Spleen (tissue), 11 donors: ENCODE data around the gene CTH. TPM values are rescaled to one million over a fixed set of nuclear protein-coding genes. Genes with fewer than 3 reads are reported as not detected.

Experiments
- DNase-seq: peaks from one replicate; pipeline ENCODE4 v3.0.0-alpha.2; 2020
- H3K27ac ChIP-seq, 8 donors: fragments of 200-600 bp; sonication (generic) in 7 of 8; 1 replicate in 4 of 8; 2 replicates in 4 of 8; pipeline versions ENCODE4 v1.5.0 to v1.8.0; 2016 to 2021; ENCODE audit warnings: inconsistent platforms in 4 of 8, mild to moderate bottlenecking in 4 of 8, moderate library complexity in 1 of 8
- H3K27me3 ChIP-seq, 7 donors: fragments of 200-600 bp; sonication (generic) in 6 of 7; replicated peaks in 1 of 7; 1 replicate in 4 of 7; 2 replicates in 3 of 7; pipeline versions ENCODE4 v1.5.0 to v1.8.0; 2016 to 2021; ENCODE audit warnings: inconsistent platforms in 3 of 7, mild to moderate bottlenecking in 1 of 7
- H3K36me3 ChIP-seq, 6 donors: fragments of 200-600 bp; sonication (generic) in 5 of 6; 1 replicate in 4 of 6; 2 replicates in 2 of 6; pipeline versions ENCODE4 v1.5.0 to v1.8.0; 2016 to 2021; ENCODE audit warnings: inconsistent platforms in 2 of 6
- H3K4me1 ChIP-seq, 6 donors: fragments of 200-600 bp; sonication (generic) in 5 of 6; 1 replicate in 3 of 6; 2 replicates in 3 of 6; pipeline versions ENCODE4 v1.5.0 to v1.8.0; 2016 to 2021; ENCODE audit warnings: inconsistent platforms in 3 of 6
- H3K4me3 ChIP-seq, 8 donors: fragments of 200-600 bp; sonication (generic) in 7 of 8; 1 replicate in 4 of 8; 2 replicates in 4 of 8; pipeline versions ENCODE4 v1.5.0 to v1.8.0; 2016 to 2021; ENCODE audit warnings: inconsistent platforms in 4 of 8, mild to moderate bottlenecking in 4 of 8, moderate library complexity in 2 of 8
- H3K9me3 ChIP-seq, 8 donors: fragments of 200-600 bp; sonication (generic) in 7 of 8; 1 replicate in 4 of 8; 2 replicates in 4 of 8; pipeline versions ENCODE4 v1.5.0 to v1.8.0; 2016 to 2021; ENCODE audit warnings: inconsistent platforms in 4 of 8
- CTCF ChIP-seq, 11 experiments: fragments of 200-600 bp in 7 of 11; fragments of 450-650 bp in 4 of 11; sonication (generic) in 4 of 11; IDR thresholded peaks in 8 of 11; conservative IDR thresholded peaks in 3 of 11; 1 replicate in 7 of 11; 2 replicates in 4 of 11; pipeline versions ENCODE4 v1.4.0 to v1.8.0; 2016 to 2021; ENCODE audit warnings: antibody characterized with exemption in 11 of 11, inconsistent platforms in 4 of 11, mild to moderate bottlenecking in 1 of 11
- POLR2A ChIP-seq, 3 donors: fragments of 450-650 bp; IDR thresholded peaks; one replicate each; pipeline ENCODE4 v1.5.1; 2017; ENCODE audit warnings: antibody characterized with exemption in 3 of 3, mild to moderate bottlenecking in 1 of 3
- POLR2AphosphoS5 ChIP-seq, 3 donors: sonication (generic); formaldehyde crosslinking; IDR thresholded peaks; one replicate each; pipeline ENCODE4 v1.5.1; 2017; ENCODE audit warnings: antibody characterized with exemption in 3 of 3
- WGBS, 5 donors: extraction: QIAGEN DNeasy Blood & Tissue Kit in 3 of 5; methylation state at CpG; one replicate each; pipeline versions ENCODE4 v1.1.5 to v1.1.7; 2013 to 2018; 5-methylcytosine and 5-hydroxymethylcytosine counted together
- intact Hi-C: fragments of 100-400 bp; cut with DNase I; formaldehyde crosslinking; loops from one replicate; pipeline ENCODE4 v1.15.0; 2023; ENCODE audit warnings: low total_unique reads
- polyA plus RNA-seq, 3 donors: library from polyadenylated mRNA; stranded (reverse); fragments of 200-250 nt; gene quantifications; one replicate each; pipeline ENCODE4 v1.2.1, GENCODE V29; 2013
- total RNA-seq, 7 donors: library from RNA; depleted of rRNA in 3 of 7; stranded (reverse); fragments of >200 nt in 3 of 7; fragmentation: NEBNext Ultra II Directional in 4 of 7; extraction: Animal tissue kit (Norgen Biotek cat#: 25700) in 4 of 7; gene quantifications; one replicate each; pipeline versions ENCODE4 v1.1.0 to v1.2.1, GENCODE V29; 2016 to 2021
- donor health status: healthy with polysubstance abuse.
- donor health status: DM: no; HTN: no; CAD: no; lungs with moderate emphysema.
- donor health status: DM: no; HTN: no; CAD: no.
- donor health status: Bipolar disorder and iron deficiency.
- donor health status: healthy.
- donor health status: DM: no; HTN: no; CAD: no.
- donor health status: DM: yes; HTN: yes; CAD: no.

CTH gene
- total and polyA plus RNA-seq, 10 donors, result 0.80 to 2.7 (median 1.3) TPM

GRCh38 chr1:70431874-70432273, 20.8 kb downstream of the CTH start:
- H3K36me3 ChIP-seq, result peaks cover 0 to 53% (median 5%) of the 10 kb centered on the region in 6 donors
- no peaks in the 10 kb centered on the region for H3K27me3 ChIP-seq
- H3K4me1 ChIP-seq, result no peaks in the 10 kb centered on the region
- H3K27ac ChIP-seq, result no peak overlapping the region
- intact Hi-C loops, result no loop called here
- no peak overlapping the region for H3K4me3 ChIP-seq
- no peak for DNase-seq
- 79 to 93% (median 85%) methylated on average over 3 of the region's 3 CpGs for WGBS, 5 donors
- TF ChIP-seq CTCF (IDR thresholded peaks at IDR 0.05 in 8 of 11, conservative IDR thresholded peaks at IDR 0.05 in 3 of 11) (no peak), POLR2A (IDR thresholded peaks at IDR 0.05) (no peak)
- H3K9me3 ChIP-seq, result no peaks in the 10 kb centered on the region

DNA sequence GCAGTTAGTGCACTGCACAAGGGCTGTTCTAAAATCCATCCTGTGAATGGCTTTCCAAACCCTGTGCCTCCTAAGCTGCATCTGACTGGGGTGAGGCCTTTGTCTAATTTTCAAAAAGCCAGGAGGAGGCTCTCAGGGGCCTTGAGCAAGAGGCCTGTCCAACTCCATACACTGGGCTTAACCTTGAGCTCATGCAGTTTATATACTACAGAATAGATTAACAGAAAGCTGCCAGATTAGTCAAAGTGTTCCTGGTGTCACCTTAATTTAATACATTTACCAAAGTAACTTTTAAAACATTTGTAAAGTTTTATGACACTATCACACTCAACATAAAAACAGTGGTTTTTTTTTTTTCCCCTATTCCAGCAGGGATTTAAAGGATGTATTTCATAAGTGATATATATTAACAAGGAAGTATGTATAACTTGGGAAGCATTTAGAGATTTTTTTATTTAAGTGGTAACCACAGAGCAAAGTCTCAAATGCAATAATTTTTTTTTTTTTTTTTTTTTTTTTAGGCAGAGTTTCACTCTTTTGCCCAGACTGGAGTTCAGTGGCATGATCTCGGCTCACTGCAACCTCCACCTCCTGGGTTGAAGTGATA, 23.3 kb downstream of the CTH start:
- no peaks in the 10 kb centered on the region for H3K9me3 ChIP-seq
- no peak for TF ChIP-seq POLR2A (IDR thresholded peaks at IDR 0.05)
- no peak for DNase-seq
- 62 to 100% (median 94%) methylated on average over 1 of the region's 1 CpG for WGBS, 5 donors
- H3K27me3 ChIP-seq, result no peaks in the 10 kb centered on the region
- H3K4me1 ChIP-seq, result no peaks in the 10 kb centered on the region
- intact Hi-C loops, result no loop called here
- H3K36me3 ChIP-seq, result peaks cover 0 to 65% (median 5%) of the 10 kb centered on the region in 6 donors
- no peak overlapping the region for H3K27ac ChIP-seq
- H3K4me3 ChIP-seq, result no peak overlapping the region

DNA sequence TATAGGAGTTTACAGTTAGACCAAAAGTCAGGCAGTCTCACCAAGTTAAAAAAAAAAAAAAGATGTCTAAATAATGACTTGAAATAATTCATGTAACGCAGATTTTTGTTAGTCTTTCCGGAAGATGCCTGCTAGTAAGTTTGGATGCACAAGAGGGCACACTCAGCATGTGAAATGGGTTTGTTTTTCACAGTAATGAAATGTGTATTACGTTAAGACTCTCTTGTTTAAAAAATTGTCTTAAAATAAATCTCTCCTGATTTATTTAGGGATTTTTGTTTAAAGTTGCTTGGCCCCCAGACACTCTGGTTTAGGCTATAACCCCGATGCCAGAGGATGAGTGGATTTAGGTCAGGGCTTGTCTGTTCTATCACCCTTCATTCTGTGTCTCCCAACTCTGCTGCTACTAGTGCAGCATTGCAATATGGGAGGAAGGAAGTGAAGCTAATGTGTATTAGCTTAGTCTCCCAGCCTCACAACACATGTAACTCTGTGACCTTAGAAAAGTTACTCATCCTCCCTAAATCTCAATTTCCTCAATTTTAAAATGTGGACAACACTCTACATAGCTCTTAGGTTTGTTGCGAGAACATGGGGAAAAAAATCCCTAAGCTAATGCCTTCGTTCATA, 25.7 kb downstream of the CTH start:
- Histone ChIP-seq H3K4me1 (no peaks in the 10 kb centered on the region), H3K27me3 (no peaks in the 10 kb centered on the region), H3K36me3 (peaks cover 0 to 53% (median 5%) of the 10 kb centered on the region in 6 donors), H3K27ac (no peak overlapping the region), H3K9me3 (no peaks in the 10 kb centered on the region), H3K4me3 (no peak overlapping the region)
- intact Hi-C loops, result no loop called here
- DNase-seq, result no peak
- TF ChIP-seq CTCF (IDR thresholded peaks at IDR 0.05 in 8 of 11, conservative IDR thresholded peaks at IDR 0.05 in 3 of 11), result peak in 3 of 11 experiments; percentile 16 to 27 (median 22)
- TF ChIP-seq POLR2AphosphoS5 (IDR thresholded peaks at IDR 0.05), result no peak
- 62 to 80% (median 73%) methylated on average over 6 of the region's 6 CpGs for WGBS, 5 donors

DNA sequence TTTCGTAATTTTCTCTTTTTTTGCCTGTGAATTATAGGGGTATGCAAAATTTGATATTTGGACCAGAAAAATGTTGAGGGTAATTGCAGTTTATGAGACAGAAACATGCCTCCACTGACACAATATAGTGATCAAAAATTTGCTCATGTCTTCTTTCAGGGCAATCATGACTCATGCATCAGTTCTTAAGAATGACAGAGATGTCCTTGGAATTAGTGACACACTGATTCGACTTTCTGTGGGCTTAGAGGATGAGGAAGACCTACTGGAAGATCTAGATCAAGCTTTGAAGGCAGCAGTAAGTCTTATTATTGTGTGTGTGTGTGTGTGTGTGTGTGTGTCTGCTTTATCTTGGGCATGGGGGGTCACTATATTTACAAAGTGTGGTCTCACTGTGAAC, 27.5 kb downstream of the CTH start:
- Histone ChIP-seq H3K27me3 (no peaks in the 10 kb centered on the region), H3K4me1 (no peaks in the 10 kb centered on the region), H3K36me3 (peaks cover 0 to 35% (median 5%) of the 10 kb centered on the region in 6 donors), H3K9me3 (no peaks in the 10 kb centered on the region), H3K27ac (no peak overlapping the region), H3K4me3 (no peak overlapping the region)
- no peak for TF ChIP-seq CTCF (IDR thresholded peaks at IDR 0.05 in 8 of 11, conservative IDR thresholded peaks at IDR 0.05 in 3 of 11)
- no peak for TF ChIP-seq POLR2A (IDR thresholded peaks at IDR 0.05)
- no peak for TF ChIP-seq POLR2AphosphoS5 (IDR thresholded peaks at IDR 0.05)
- WGBS, 5 donors, result 69 to 86% (median 78%) methylated on average over 2 of the region's 2 CpGs
- no peak for DNase-seq
- intact Hi-C loops, result no loop called here
